ENCODE measurements around the gene PLXNA1.

PLXNA1 gene

DNA sequence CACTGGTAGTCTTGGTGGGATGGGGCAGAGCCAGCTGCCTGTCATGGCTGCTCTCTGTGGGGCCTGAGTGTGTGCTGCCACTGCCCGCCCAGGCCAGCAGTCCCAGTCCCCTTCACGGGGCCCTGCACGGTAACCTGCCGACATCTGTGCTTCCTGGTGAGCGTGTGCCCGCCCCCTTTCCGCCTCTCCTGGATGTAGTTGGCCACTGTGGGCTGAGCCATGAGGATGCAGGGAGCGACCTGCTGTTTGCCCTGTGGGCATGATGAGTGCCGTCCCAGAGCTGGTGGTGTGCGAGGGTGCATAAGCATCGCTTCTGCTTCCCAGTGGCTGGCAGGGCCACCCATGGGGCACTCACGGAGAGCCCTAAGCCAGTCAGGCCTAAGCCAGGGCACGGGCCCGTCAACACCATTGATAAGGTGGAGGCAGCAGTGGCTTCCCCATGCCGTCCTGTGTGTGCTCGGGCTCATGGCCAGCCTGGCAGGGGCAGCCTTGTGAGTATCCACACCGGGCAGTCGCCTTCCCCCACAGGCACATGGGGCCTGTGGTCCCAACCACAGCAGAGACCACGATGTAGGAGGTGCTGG is 14.6 kb downstream of the PLXNA1 start:
- no peak overlapping the region for H3K4me3 ChIP-seq (ENCODE audit: low read length)
- TF ChIP-seq, protein P1, sequence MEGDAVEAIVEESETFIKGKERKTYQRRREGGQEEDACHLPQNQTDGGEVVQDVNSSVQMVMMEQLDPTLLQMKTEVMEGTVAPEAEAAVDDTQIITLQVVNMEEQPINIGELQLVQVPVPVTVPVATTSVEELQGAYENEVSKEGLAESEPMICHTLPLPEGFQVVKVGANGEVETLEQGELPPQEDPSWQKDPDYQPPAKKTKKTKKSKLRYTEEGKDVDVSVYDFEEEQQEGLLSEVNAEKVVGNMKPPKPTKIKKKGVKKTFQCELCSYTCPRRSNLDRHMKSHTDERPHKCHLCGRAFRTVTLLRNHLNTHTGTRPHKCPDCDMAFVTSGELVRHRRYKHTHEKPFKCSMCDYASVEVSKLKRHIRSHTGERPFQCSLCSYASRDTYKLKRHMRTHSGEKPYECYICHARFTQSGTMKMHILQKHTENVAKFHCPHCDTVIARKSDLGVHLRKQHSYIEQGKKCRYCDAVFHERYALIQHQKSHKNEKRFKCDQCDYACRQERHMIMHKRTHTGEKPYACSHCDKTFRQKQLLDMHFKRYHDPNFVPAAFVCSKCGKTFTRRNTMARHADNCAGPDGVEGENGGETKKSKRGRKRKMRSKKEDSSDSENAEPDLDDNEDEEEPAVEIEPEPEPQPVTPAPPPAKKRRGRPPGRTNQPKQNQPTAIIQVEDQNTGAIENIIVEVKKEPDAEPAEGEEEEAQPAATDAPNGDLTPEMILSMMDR (conservative IDR thresholded peaks at IDR 0.05; ENCODE audit: low read depth, low read length), result no peak
- no peak for DNase-seq (ENCODE audit: low read depth)

DNA sequence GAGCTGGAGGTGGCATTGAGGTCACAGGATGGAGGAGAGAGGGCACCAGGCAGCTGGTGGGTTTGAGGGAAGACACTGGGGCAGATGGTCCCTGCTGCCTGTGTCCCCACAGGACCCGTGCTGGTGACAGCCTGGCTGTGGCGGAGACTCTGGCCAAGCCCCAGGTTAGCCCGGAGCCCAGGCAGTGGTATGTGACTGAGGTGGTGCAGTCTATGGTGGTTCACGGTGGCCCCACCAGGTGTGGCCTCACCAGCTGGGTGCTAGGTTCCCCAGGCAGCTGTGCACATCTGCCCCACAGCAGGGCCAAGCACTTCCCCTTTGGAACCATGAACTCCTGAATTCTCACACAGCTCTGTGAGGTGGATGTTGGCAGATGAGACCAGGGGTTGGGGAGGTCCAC is 15.4 kb downstream of the PLXNA1 start:
- TF ChIP-seq, protein P1 (conservative IDR thresholded peaks at IDR 0.05; ENCODE audit: low read depth, low read length), result no peak
- DNase-seq (ENCODE audit: low read depth), result no peak
- H3K4me3 ChIP-seq (ENCODE audit: low read length), result no peak overlapping the region

DNA sequence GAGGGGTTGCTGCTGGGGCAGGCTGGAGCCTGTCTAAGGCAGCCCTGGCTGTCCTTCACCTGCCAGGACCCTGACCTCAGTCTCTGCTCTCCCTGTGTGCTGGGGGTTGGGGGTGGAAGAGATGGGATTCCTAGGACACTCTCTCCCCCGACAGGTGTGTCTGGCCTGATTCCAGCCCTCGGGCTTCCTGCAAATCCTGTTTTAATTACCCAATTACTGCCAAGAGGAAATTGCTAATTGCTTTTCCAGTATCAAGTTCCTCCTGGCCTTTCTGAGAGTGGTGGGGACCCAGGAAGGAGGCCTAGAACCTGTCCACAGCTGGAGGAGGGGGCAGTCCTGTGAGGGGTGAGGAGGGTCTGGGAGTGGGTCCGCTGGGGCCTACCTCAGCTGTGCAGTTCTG is 15.8 kb downstream of the PLXNA1 start:
- TF ChIP-seq, protein P1 (conservative IDR thresholded peaks at IDR 0.05; ENCODE audit: low read depth, low read length), result no peak

DNA sequence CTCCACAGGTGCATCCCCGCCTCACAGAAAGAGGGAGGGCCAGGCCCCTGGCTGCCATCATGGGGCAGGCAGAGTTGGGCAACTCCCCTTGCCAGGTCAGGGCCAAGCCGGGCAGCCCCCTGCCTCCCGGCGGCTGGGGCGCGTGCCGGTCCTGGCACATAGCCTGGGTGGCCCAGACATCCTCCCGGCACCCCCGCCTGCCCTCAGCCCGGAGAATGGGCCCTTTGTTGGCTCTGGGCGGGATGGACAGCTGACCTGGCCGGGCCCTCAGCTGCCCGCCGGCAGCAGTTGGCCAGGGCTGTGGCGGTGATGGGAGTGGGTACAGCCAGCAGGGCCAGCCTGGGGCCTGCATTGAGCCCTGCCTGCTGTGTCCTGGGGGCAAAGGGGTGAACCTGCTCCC is 16.5 kb downstream of the PLXNA1 start:
- no peak overlapping the region for H3K4me3 ChIP-seq (ENCODE audit: low read length)
- TF ChIP-seq, protein P1 (conservative IDR thresholded peaks at IDR 0.05; ENCODE audit: low read depth, low read length), result no peak
- DNase-seq (ENCODE audit: low read depth), result no peak

More for the DNA sequence above, 15.8 kb downstream of the PLXNA1 start:
- no peak for DNase-seq (ENCODE audit: low read depth)
- H3K4me3 ChIP-seq (ENCODE audit: low read length), result no peak overlapping the region

DNA sequence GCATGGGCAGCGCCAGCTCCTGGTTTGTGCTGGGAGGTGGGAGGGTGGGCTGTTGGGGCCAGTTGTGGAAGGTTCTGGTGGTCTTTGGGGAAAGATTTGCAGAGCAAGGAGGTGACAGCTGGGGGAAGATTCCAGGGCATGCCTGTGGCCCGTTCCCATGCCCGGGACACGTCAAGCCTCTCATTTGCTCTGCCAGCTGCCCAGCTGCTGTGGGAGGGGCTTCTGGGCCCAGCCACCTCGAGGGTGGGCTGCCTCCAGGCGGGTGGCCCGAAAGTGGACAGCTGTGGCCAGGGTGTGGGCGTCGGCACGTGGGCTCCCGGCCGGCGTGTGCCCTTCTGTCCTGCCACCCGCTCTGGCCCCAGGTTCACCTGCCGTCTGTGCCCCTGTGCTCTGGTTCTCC is 17.2 kb downstream of the PLXNA1 start:
- no peak for DNase-seq (ENCODE audit: low read depth)
- no peak overlapping the region for H3K4me3 ChIP-seq (ENCODE audit: low read length)
- TF ChIP-seq, protein P1 (conservative IDR thresholded peaks at IDR 0.05; ENCODE audit: low read depth, low read length), result no peak

DNA sequence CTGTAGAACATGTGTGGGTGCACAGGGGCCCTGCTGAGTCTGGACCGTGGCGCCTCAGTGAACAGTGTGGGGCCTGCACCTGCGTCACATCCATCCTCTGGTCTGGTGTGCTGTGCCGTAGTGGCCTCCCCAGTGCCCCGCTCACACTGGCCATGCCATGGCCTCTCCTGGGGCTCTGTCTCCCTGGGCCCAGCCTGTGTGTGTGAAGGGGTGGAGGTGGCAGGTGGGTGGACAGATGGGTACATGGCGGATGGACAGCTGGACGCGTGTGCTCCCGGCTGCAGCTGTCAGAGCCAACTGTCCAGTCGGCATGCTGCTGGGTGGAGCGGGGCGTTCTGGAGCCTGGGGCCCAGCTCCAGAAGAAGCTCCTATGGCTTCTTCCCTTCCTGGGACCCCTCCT is 17.8 kb downstream of the PLXNA1 start:
- TF ChIP-seq, protein P1 (conservative IDR thresholded peaks at IDR 0.05; ENCODE audit: low read depth, low read length), result no peak
- no peak overlapping the region for H3K4me3 ChIP-seq (ENCODE audit: low read length)
- no peak for DNase-seq (ENCODE audit: low read depth)

DNA sequence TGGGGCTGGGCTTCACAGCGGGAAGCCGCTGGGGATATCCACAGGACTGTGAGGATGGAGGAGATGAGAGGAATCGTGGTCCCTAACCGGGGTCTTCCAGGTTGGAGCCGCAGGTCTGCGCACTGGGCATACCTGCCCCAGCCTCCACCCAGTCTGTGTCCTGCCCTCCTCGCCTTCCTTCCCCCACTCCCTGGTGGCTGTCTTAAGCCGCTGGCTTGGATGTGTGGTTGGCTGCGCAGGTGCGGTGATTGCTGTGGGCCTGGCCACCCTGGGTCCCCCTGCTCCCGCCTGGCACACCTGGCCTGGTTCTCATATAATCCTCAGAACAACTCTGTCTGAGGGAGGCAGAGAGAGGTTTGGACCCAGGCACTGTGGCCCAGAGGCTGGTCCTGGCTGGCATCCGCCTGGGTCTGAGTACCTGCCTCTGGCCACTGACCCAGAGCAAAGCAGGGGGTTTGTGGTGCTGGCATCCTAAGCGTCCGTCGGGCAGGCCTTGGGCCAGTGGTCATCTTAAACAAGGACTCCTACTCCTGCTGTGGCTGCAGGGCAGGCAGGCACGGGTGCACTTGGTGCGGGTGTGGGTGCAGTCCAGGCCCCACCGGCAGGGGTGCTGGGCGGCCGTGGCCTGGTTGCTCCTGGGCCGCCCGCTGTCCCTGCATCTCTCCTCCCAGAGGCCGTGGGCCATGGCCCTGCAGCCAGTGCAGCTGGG is 18.7 kb downstream of the PLXNA1 start:
- no peak for DNase-seq (ENCODE audit: low read depth)
- TF ChIP-seq, protein P1 (conservative IDR thresholded peaks at IDR 0.05; ENCODE audit: low read depth, low read length), result no peak
- H3K4me3 ChIP-seq (ENCODE audit: low read length), result no peak overlapping the region

Data from retinal pigment epithelial cell (primary cell).